OCI-LY3 (cell line): ENCODE data around the gene PLCB4.

Experiments
- EZH2phosphoT487 ChIP-seq: fragments of 200-600 bp; shearing (Covaris generic); IDR thresholded peaks from 2 replicates; pipeline ENCODE4 v1.6.1; 2018; ENCODE audit warnings: antibody characterized with exemption, mixed run types, low read depth
- TF ChIP-seq, protein P1 (sequence below): fragments of 200-600, 300-600 bp; sonication (generic); IDR thresholded peaks from 2 replicates; pipeline ENCODE4 v1.5.1; 2014; ENCODE audit warnings: antibody characterized with exemption, low read length, low read depth

DNA sequence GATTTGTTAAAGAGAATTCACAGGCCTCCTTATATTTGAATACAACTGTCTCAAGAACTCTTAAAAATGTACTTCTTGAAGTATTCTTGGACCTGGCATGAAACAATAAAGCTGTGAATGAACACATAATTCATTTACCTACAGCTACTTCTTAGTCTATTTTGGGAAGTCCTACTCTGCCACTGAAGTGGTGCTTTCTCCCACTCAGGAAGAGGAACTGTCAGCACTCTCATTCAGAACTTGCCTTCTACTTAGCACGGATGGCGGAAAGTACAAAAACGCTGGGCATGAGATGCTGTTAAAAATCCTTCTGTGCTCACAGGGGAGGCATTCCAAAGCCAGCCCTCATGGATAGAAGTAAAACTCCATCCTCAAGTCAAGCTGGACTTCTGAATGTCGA lies 300.7 kb downstream of the PLCB4 start:
- TF ChIP-seq, protein P1, sequence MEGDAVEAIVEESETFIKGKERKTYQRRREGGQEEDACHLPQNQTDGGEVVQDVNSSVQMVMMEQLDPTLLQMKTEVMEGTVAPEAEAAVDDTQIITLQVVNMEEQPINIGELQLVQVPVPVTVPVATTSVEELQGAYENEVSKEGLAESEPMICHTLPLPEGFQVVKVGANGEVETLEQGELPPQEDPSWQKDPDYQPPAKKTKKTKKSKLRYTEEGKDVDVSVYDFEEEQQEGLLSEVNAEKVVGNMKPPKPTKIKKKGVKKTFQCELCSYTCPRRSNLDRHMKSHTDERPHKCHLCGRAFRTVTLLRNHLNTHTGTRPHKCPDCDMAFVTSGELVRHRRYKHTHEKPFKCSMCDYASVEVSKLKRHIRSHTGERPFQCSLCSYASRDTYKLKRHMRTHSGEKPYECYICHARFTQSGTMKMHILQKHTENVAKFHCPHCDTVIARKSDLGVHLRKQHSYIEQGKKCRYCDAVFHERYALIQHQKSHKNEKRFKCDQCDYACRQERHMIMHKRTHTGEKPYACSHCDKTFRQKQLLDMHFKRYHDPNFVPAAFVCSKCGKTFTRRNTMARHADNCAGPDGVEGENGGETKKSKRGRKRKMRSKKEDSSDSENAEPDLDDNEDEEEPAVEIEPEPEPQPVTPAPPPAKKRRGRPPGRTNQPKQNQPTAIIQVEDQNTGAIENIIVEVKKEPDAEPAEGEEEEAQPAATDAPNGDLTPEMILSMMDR = no peak
- TF ChIP-seq EZH2phosphoT487 = no peak
